ENCODE results near the gene GAK. TPM values are rescaled to one million over a fixed set of nuclear protein-coding genes. Genes with fewer than 3 reads are reported as not detected.

The GAK gene
- total RNA-seq, 6 experiments from 2014 or later, result 65.8 to 72.9 (median 69.1) TPM

- H3K4me3 Mint-ChIP-seq, result no peak overlapping the region
- no peak overlapping the region for H3K27ac Mint-ChIP-seq
- peaks cover 19% of the 10 kb centered on the region for H3K9me3 Mint-ChIP-seq
- TF ChIP-seq CTCF (IDR thresholded peaks at IDR 0.05), result no peak
- H3K36me3 Mint-ChIP-seq (ENCODE audit: low read depth), result peaks cover 6% of the 10 kb centered on the region
- DNase-seq, result no peak
- peaks cover 17% of the 10 kb centered on the region for H3K27me3 Mint-ChIP-seq (ENCODE audit: insufficient read depth)
- H3K4me1 Mint-ChIP-seq (ENCODE audit: low read depth), result no peaks in the 10 kb centered on the region
These were observed 99.6 kb downstream of the GAK start for GRCh38 chr4:832536-832935.

- H3K4me3 Mint-ChIP-seq, result no peak overlapping the region
- no peaks in the 10 kb centered on the region for H3K4me1 Mint-ChIP-seq (ENCODE audit: low read depth)
- DNase-seq, result no peak
- peaks cover 17% of the 10 kb centered on the region for H3K27me3 Mint-ChIP-seq (ENCODE audit: insufficient read depth)
- H3K36me3 Mint-ChIP-seq (ENCODE audit: low read depth), result peaks cover 2% of the 10 kb centered on the region; the same call in 1 of the 2 replicates
- H3K27ac Mint-ChIP-seq, result no peak overlapping the region
- no peak for TF ChIP-seq CTCF (IDR thresholded peaks at IDR 0.05)
- peaks cover 15% of the 10 kb centered on the region for H3K9me3 Mint-ChIP-seq
These were observed 100.0 kb downstream of the GAK start for GRCh38 chr4:832108-832507.

- Mint-ChIP-seq H3K4me3 (no peak overlapping the region), H3K27ac (no peak overlapping the region), H3K9me3 (peaks cover 13% of the 10 kb centered on the region), H3K27me3 (ENCODE audit: insufficient read depth) (peaks cover 17% of the 10 kb centered on the region), H3K4me1 (ENCODE audit: low read depth) (no peaks in the 10 kb centered on the region), H3K36me3 (ENCODE audit: low read depth) (no peaks in the 10 kb centered on the region)
- no peak for DNase-seq
- no peak for TF ChIP-seq CTCF (IDR thresholded peaks at IDR 0.05)
These were observed 100.7 kb downstream of the GAK start for GRCh38 chr4:831483-831805.

GRCh38 chr4:830601-831482 is 101.3 kb downstream of the GAK start:
- no peaks in the 10 kb centered on the region for H3K4me1 Mint-ChIP-seq (ENCODE audit: low read depth)
- no peak for TF ChIP-seq CTCF (IDR thresholded peaks at IDR 0.05)
- H3K27ac Mint-ChIP-seq, result no peak overlapping the region
- no peak for DNase-seq
- H3K9me3 Mint-ChIP-seq, result peaks cover 7% of the 10 kb centered on the region
- H3K36me3 Mint-ChIP-seq (ENCODE audit: low read depth), result no peaks in the 10 kb centered on the region
- H3K27me3 Mint-ChIP-seq (ENCODE audit: insufficient read depth), result peaks cover 17% of the 10 kb centered on the region
- no peak overlapping the region for H3K4me3 Mint-ChIP-seq

GRCh38 chr4:829761-830600 is 102.1 kb downstream of the GAK start:
- H3K27me3 Mint-ChIP-seq (ENCODE audit: insufficient read depth), result peaks cover 17% of the 10 kb centered on the region
- no peaks in the 10 kb centered on the region for H3K4me1 Mint-ChIP-seq (ENCODE audit: low read depth)
- no peak for TF ChIP-seq CTCF (IDR thresholded peaks at IDR 0.05)
- H3K36me3 Mint-ChIP-seq (ENCODE audit: low read depth), result no peaks in the 10 kb centered on the region
- no peak overlapping the region for H3K27ac Mint-ChIP-seq
- H3K4me3 Mint-ChIP-seq, result no peak overlapping the region
- no peak for DNase-seq
- peaks cover 5% of the 10 kb centered on the region for H3K9me3 Mint-ChIP-seq
